Breast epithelium (tissue), 4 donors: ENCODE results near the gene LSG1. TPM values are rescaled to one million over a fixed set of nuclear protein-coding genes. Genes with fewer than 3 reads are reported as not detected.

Experiments used
- DNase-seq, 2 donors: peaks; one replicate each; pipeline ENCODE4 v3.0.0-alpha.2; 2019; ENCODE audit warnings: low spot score in 2 of 2
- H3K27ac ChIP-seq, 2 donors: fragments of 200-600 bp; sonication (generic) in 1 of 2; one replicate each; pipeline ENCODE4 v1.5.1; 2016 to 2019; ENCODE audit warnings: mild to moderate bottlenecking in 1 of 2
- H3K27me3 ChIP-seq, 2 donors: fragments of 200-600 bp; sonication (generic) in 1 of 2; one replicate each; pipeline versions ENCODE4 v1.5.1 to v1.6.0; 2017 to 2019; ENCODE audit warnings: control low read depth in 1 of 2, mild to moderate bottlenecking in 1 of 2
- H3K36me3 ChIP-seq: fragments of 200-600 bp; one replicate; pipeline ENCODE4 v1.5.1; 2019
- H3K4me1 ChIP-seq, 2 donors: fragments of 200-600 bp; sonication (generic); one replicate each; pipeline ENCODE4 v1.5.1; 2016 to 2019; ENCODE audit warnings: control low read depth in 1 of 2
- H3K4me3 ChIP-seq, 3 donors: fragments of 200-600 bp; sonication (generic); 1 replicate in 2 of 3; 2 replicates in 1 of 3; pipeline ENCODE4 v1.5.1; 2016 to 2019; ENCODE audit warnings: mild to moderate bottlenecking in 3 of 3, moderate library complexity in 2 of 3
- H3K9me3 ChIP-seq, 2 donors: fragments of 200-600 bp; sonication (generic) in 1 of 2; one replicate each; pipeline ENCODE4 v1.5.1; 2016 to 2019; ENCODE audit warnings: control low read depth in 1 of 2
- CTCF ChIP-seq, 3 donors: fragments of 450-650 bp; IDR thresholded peaks; one replicate each; pipeline ENCODE4 v1.5.1; 2016 to 2017; ENCODE audit warnings: antibody characterized with exemption in 3 of 3, mild to moderate bottlenecking in 3 of 3, moderate library complexity in 3 of 3
- POLR2A ChIP-seq: fragments of 450-650 bp; IDR thresholded peaks from one replicate; pipeline ENCODE4 v1.6.1; 2016; ENCODE audit warnings: antibody characterized with exemption, mild to moderate bottlenecking, moderate library complexity
- POLR2AphosphoS5 ChIP-seq, 3 donors: sonication (generic); formaldehyde crosslinking; IDR thresholded peaks; one replicate each; pipeline ENCODE4 v1.6.1; 2017; ENCODE audit warnings: antibody characterized with exemption in 3 of 3
- intact Hi-C: fragments of 100-400 bp; cut with DNase I; formaldehyde crosslinking; loops from one replicate; pipeline ENCODE4 v1.15.1; 2023; ENCODE audit warnings: low total_unique reads
- total RNA-seq, 3 donors: library from RNA; depleted of rRNA; stranded (reverse); fragments of >200 nt; gene quantifications; one replicate each; pipeline ENCODE4 v1.1.0, GENCODE V29; 2016

LSG1 gene
- total RNA-seq, 3 donors from 2014 or later, result 34.9 to 62.3 (median 57.0) TPM

- Histone ChIP-seq H3K36me3 (no peaks in the 10 kb centered on the region), H3K9me3 (no peaks in the 10 kb centered on the region), H3K27ac (peak overlapping the region; percentile 79 to 91), H3K4me1 (peaks cover 0 to 5% of the 10 kb centered on the region in 2 donors), H3K27me3 (no peaks in the 10 kb centered on the region), H3K4me3 (peak overlapping the region; percentile 72 to 91 (median 75))
- TF ChIP-seq POLR2A (no peak), CTCF (IDR thresholded peaks at IDR 0.05) (peak; percentile 24 to 28 (median 25)), POLR2AphosphoS5 (IDR thresholded peaks at IDR 0.05) (peak in 1 of 3 donors; percentile 44)
- intact Hi-C loops, result loop anchor here (10.0 kb wide), 2 partner anchors 417 to 837 kb away; no protein-coding TSS in a partner anchor
- DNase-seq, result peak in 1 of 2 donors; percentile 63
Observed at GRCh38 chr3:194687638-194688199, 15.7 kb upstream of the LSG1 start.

GRCh38 chr3:194686816-194687637, 15.0 kb upstream of the LSG1 start:
- peak in 1 of 3 donors; percentile 41 for TF ChIP-seq POLR2AphosphoS5 (IDR thresholded peaks at IDR 0.05)
- no peak for TF ChIP-seq CTCF (IDR thresholded peaks at IDR 0.05)
- no peak for TF ChIP-seq POLR2A
- intact Hi-C loops, result loop anchor here (10.0 kb wide), 2 partner anchors 418 to 838 kb away; no protein-coding TSS in a partner anchor
- Histone ChIP-seq H3K4me1 (peaks cover 0 to 5% of the 10 kb centered on the region in 2 donors), H3K36me3 (no peaks in the 10 kb centered on the region), H3K4me3 (peak overlapping the region; percentile 72 to 91 (median 75)), H3K27me3 (no peaks in the 10 kb centered on the region), H3K27ac (peak overlapping the region; percentile 79 to 91), H3K9me3 (no peaks in the 10 kb centered on the region)
- DNase-seq, result no peak

GRCh38 chr3:194686414-194686815, 14.4 kb upstream of the LSG1 start:
- no peaks in the 10 kb centered on the region for H3K36me3 ChIP-seq
- no peak for DNase-seq
- no peaks in the 10 kb centered on the region for H3K9me3 ChIP-seq
- no peaks in the 10 kb centered on the region for H3K27me3 ChIP-seq
- intact Hi-C loops, result loop anchor here (10.0 kb wide), 2 partner anchors 418 to 838 kb away; no protein-coding TSS in a partner anchor
- peaks cover 0 to 5% of the 10 kb centered on the region in 2 donors for H3K4me1 ChIP-seq
- TF ChIP-seq POLR2AphosphoS5 (IDR thresholded peaks at IDR 0.05), result no peak
- no peak for TF ChIP-seq CTCF (IDR thresholded peaks at IDR 0.05)
- TF ChIP-seq POLR2A, result no peak
- peak overlapping the region; percentile 79 to 91 for H3K27ac ChIP-seq
- H3K4me3 ChIP-seq, result peak overlapping the region; percentile 72 to 91 (median 75)

- peak in 1 of 3 donors; percentile 22 for TF ChIP-seq CTCF (IDR thresholded peaks at IDR 0.05)
- peak; percentile 95 for TF ChIP-seq POLR2A
- peak; percentile 99 to 100 (median 100) for TF ChIP-seq POLR2AphosphoS5 (IDR thresholded peaks at IDR 0.05)
- H3K4me3 ChIP-seq, result peak within 1 kb of the TSS; percentile 72 to 91 (median 75)
- peak; percentile 85 to 92 for DNase-seq
- no peaks in the 10 kb centered on the region for H3K36me3 ChIP-seq
- intact Hi-C loops, result loop anchor here (10.0 kb wide), 2 partner anchors 419 to 839 kb away; no protein-coding TSS in a partner anchor
- H3K27me3 ChIP-seq, result no peaks in the 10 kb centered on the region
- H3K4me1 ChIP-seq, result peaks cover 0 to 5% of the 10 kb centered on the region in 2 donors
- peak within 1 kb of the TSS; percentile 79 to 91 for H3K27ac ChIP-seq
- H3K9me3 ChIP-seq, result no peaks in the 10 kb centered on the region
Observed at GRCh38 chr3:194685718-194686413, 13.9 kb upstream of the LSG1 start, which contains the start of gene FAM43A. Gene FAM43A, plus strand, starts transcription at chr3:194685883. Its CDS starts 944 bp downstream, at chr3:194686827.
